ENCODE measurements around the gene C13orf46.
A peak's percentile ranks its signal among the peaks of the same experiment; 100 is the strongest.

C13orf46 gene

GRCh38 chr13:113933901-113934300 is 40.0 kb downstream of the C13orf46 start:
- no peak for DNase-seq (ENCODE audit: low spot score)
- in situ Hi-C loops (cut with MboI; ENCODE audit: low pct_unique_long_range_greater_than_20kb, low sequenced_read_pairs, unreplicated experiment), result no loop called here
- TF ChIP-seq CTCF (IDR thresholded peaks at IDR 0.05; ENCODE audit: extremely low read depth, insufficient read depth, missing control alignments), result no peak

GRCh38 chr13:113931841-113932459 is 41.9 kb downstream of the C13orf46 start:
- no peak for DNase-seq (ENCODE audit: low spot score)
- no peak for TF ChIP-seq CTCF (IDR thresholded peaks at IDR 0.05; ENCODE audit: extremely low read depth, insufficient read depth, missing control alignments)
- in situ Hi-C loops (cut with MboI; ENCODE audit: low pct_unique_long_range_greater_than_20kb, low sequenced_read_pairs, unreplicated experiment), result no loop called here

- DNase-seq (ENCODE audit: low spot score), result no peak
- TF ChIP-seq CTCF (IDR thresholded peaks at IDR 0.05; ENCODE audit: extremely low read depth, insufficient read depth, missing control alignments), result no peak
- in situ Hi-C loops (cut with MboI; ENCODE audit: low pct_unique_long_range_greater_than_20kb, low sequenced_read_pairs, unreplicated experiment), result no loop called here
These were observed 42.9 kb downstream of the C13orf46 start for GRCh38 chr13:113930671-113931637.

- DNase-seq (ENCODE audit: low spot score), result no peak
- in situ Hi-C loops (cut with MboI; ENCODE audit: low pct_unique_long_range_greater_than_20kb, low sequenced_read_pairs, unreplicated experiment), result no loop called here
- TF ChIP-seq CTCF (IDR thresholded peaks at IDR 0.05; ENCODE audit: extremely low read depth, insufficient read depth, missing control alignments), result no peak
These were observed 44.0 kb downstream of the C13orf46 start for GRCh38 chr13:113929628-113930615.

DNA sequence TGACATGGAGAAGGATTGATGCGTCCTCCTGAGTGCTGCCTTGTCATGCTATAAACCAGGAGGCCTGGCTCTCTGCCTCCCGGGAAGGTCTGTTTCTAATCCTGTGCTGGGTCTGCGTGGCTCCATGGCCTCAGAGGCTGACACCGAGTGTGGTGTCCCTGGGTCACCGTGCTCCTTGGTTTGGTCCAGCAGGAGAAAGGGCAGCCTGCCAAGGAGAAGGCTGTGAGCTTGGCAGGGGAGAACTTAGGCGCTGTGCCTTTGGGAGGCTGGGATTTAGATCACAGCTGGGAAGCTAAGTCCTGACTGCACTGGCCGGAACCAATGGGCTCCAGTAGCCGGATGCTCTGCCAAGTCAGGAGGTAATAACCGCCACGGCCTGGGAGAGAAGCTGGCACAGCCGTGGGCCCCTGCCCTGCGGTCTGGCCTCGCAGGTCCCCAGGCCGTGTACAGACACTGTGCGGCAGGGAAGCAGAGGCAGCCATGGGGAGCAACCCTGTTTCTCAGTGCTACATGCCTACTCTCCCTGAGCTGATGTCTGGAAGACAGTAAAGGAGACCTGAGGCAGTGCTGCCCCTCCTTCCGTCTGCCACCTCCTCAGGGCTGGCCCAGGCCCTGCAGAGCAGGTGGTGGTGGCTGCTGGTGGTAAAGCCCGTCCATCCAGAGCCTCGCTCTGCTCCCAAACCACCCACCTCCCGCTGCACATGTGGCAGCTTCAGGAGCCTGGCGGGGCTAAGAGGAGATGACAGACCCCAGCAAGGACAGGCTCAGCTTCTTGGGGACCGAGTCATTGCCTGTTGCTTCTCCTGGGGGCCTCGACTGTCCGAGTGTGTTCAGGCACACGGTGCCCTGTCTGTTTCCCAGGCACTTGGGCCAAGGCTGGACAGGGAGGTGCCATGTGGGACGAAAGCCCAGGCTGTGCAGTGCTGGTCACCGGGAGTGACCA is 44.9 kb downstream of the C13orf46 start:
- in situ Hi-C loops (cut with MboI; ENCODE audit: low pct_unique_long_range_greater_than_20kb, low sequenced_read_pairs, unreplicated experiment), result no loop called here
- DNase-seq (ENCODE audit: low spot score), result peak; percentile 23
- no peak for TF ChIP-seq CTCF (IDR thresholded peaks at IDR 0.05; ENCODE audit: extremely low read depth, insufficient read depth, missing control alignments)
